HCT116 (cell line): Measurements from ENCODE around the gene GRIN3A. TPM values are rescaled to one million over a fixed set of nuclear protein-coding genes. Genes with fewer than 3 reads are reported as not detected.

Experiments
- ATAC-seq: fragments of 200-7000 bp; cut with Tn5 transposase; 2 replicates; pipeline ENCODE4 v1.9.1; 2020; ENCODE audit warnings: mild to moderate bottlenecking, moderate library complexity
- BruUV-seq: library from RNA; stranded (reverse); fragments of 400-500 nt; replicated peaks from 2 replicates; lab custom pipeline; 2021; lab: Mats Ljungman, UMichigan
- CTCF ChIA-PET: fragments of 300-600 bp; sonication (Branson Sonifier 250); formaldehyde crosslinking; loops from one replicate; lab custom pipeline; 2021; ENCODE audit warnings: antibody characterized with exemption; lab: Charles Lee
- POLR2A ChIA-PET: fragments of 300-600, 350-600 bp; sonication (Branson Sonifier 250); formaldehyde crosslinking; loops from one replicate; lab custom pipeline; 2021; ENCODE audit warnings: antibody characterized with exemption; lab: Charles Lee
- RAD21 ChIA-PET, 2 experiments: fragments of 300-600 bp; sonication (Branson Sonifier 250); formaldehyde crosslinking; loops; one replicate each; lab custom pipeline; 2023; ENCODE audit warnings: low total read pairs in 2 of 2; ENCODE audit not compliant: uncharacterized antibody in 2 of 2, unreplicated experiment in 2 of 2, low non-redundant PET in 1 of 2; lab: Charles Lee
- DNase-seq: peaks from one replicate; pipeline ENCODE4 v3.0.0-alpha.2; 2010; ENCODE audit warnings: low read depth, low spot score
- H2AFZ ChIP-seq: fragments of 200-600 bp; shearing (Covaris generic), sonication (generic); 2 replicates; pipeline ENCODE4 v1.6.1; 2017; ENCODE audit warnings: low read depth, mixed run types, mixed read lengths, antibody characterized with exemption, low read length; ENCODE audit not compliant: poor library complexity, severe bottlenecking
- H3K27ac ChIP-seq: 2 replicates; pipeline ENCODE4 v1.5.1; 2012; ENCODE audit warnings: low read depth, low read length
- H3K27me3 ChIP-seq: fragments of 200-600 bp; sonication (generic); 2 replicates; pipeline ENCODE4 v1.6.1; 2016; ENCODE audit warnings: mixed run types, low read length, mixed read lengths; ENCODE audit not compliant: insufficient read depth
- H3K36me3 ChIP-seq, 2 experiments: fragments of 200-500 bp in 1 of 2; fragments of 200-600 bp in 1 of 2; sonication (Bioruptor generic) in 1 of 2; sonication (generic) in 1 of 2; 2 replicates each; pipeline versions ENCODE4 v1.5.1 to v1.6.1; 2014 to 2016; ENCODE audit warnings: low read length in 2 of 2, inconsistent platforms in 1 of 2, mixed read lengths in 1 of 2, mixed run types in 1 of 2; ENCODE audit not compliant: insufficient read depth in 2 of 2, control insufficient read depth in 1 of 2
- H3K4me1 ChIP-seq, 2 experiments: fragments of 200-600 bp in 1 of 2; sonication (generic) in 1 of 2; 2 replicates each; pipeline versions ENCODE4 v1.5.1 to v1.6.1; 2012 to 2017; ENCODE audit warnings: low read length in 2 of 2, inconsistent platforms in 1 of 2, mild to moderate bottlenecking in 1 of 2, mixed read lengths in 1 of 2, mixed run types in 1 of 2, moderate library complexity in 1 of 2; ENCODE audit not compliant: insufficient read depth in 2 of 2, control insufficient read depth in 1 of 2
- H3K4me2 ChIP-seq: fragments of 200-600 bp; sonication (generic); 2 replicates; pipeline ENCODE4 v1.6.1; 2017; ENCODE audit warnings: mixed run types, low read length, mixed read lengths
- H3K4me3 ChIP-seq, 2 experiments: fragments of 200-600 bp in 1 of 2; sonication (generic) in 1 of 2; replicated peaks in 1 of 2; 2 replicates each; pipeline ENCODE4 v1.5.1; 2011 to 2016; ENCODE audit warnings: low read length in 2 of 2, control low read depth in 1 of 2, low read depth in 1 of 2, mild to moderate bottlenecking in 1 of 2, mixed read lengths in 1 of 2, mixed run types in 1 of 2
- H3K79me2 ChIP-seq: fragments of 200-600 bp; sonication (generic); 2 replicates; pipeline ENCODE4 v1.6.1; 2017; ENCODE audit warnings: mild to moderate bottlenecking, mixed run types, low read length, moderate library complexity, mixed read lengths; ENCODE audit not compliant: insufficient read depth
- H3K9ac ChIP-seq: fragments of 200-600 bp; sonication (generic); 2 replicates; pipeline ENCODE4 v1.6.1; 2016; ENCODE audit warnings: low read length, mixed read lengths
- H3K9me2 ChIP-seq: fragments of 200-600 bp; sonication (generic), shearing (Covaris generic); 2 replicates; pipeline ENCODE4 v1.6.1; 2017; ENCODE audit warnings: mixed run types, mild to moderate bottlenecking, moderate library complexity; ENCODE audit not compliant: insufficient read depth
- H3K9me3 ChIP-seq, 2 experiments: fragments of 200-500 bp in 1 of 2; fragments of 200-600 bp in 1 of 2; sonication (Bioruptor generic) in 1 of 2; sonication (generic) in 1 of 2; 2 replicates each; pipeline ENCODE4 v1.6.1; 2014 to 2017; ENCODE audit warnings: low read length in 2 of 2, mixed read lengths in 2 of 2, inconsistent platforms in 1 of 2, low read depth in 1 of 2, mild to moderate bottlenecking in 1 of 2, mixed run types in 1 of 2, moderate library complexity in 1 of 2; ENCODE audit not compliant: control insufficient read depth in 1 of 2, insufficient read depth in 1 of 2
- H4K20me1 ChIP-seq: fragments of 200-600 bp; sonication (generic), shearing (Covaris generic); 2 replicates; pipeline ENCODE4 v1.6.1; 2017; ENCODE audit warnings: mixed run types, mild to moderate bottlenecking, moderate library complexity; ENCODE audit not compliant: insufficient read depth
- CBX3 ChIP-seq: IDR thresholded peaks from 2 replicates; pipeline ENCODE4 v1.6.1; 2012; ENCODE audit warnings: low read depth
- CEBPB ChIP-seq: IDR thresholded peaks from 2 replicates; pipeline ENCODE4 v1.6.1; 2012; ENCODE audit warnings: low read depth
- EGR1 ChIP-seq: IDR thresholded peaks from 2 replicates; pipeline ENCODE4 v1.6.1; 2012; ENCODE audit warnings: low read depth
- ELF1 ChIP-seq: IDR thresholded peaks from 2 replicates; pipeline ENCODE4 v1.6.1; 2012; ENCODE audit warnings: low read depth, borderline replicate concordance
- EZH2phosphoT487 ChIP-seq: fragments of 200-600 bp; IDR thresholded peaks from 2 replicates; pipeline ENCODE4 v1.6.1; 2018; ENCODE audit warnings: antibody characterized with exemption, borderline replicate concordance
- FOSL1 ChIP-seq: IDR thresholded peaks from 2 replicates; pipeline ENCODE4 v1.6.1; 2012; ENCODE audit warnings: low read depth
- JUND ChIP-seq: IDR thresholded peaks from 2 replicates; pipeline ENCODE4 v1.6.1; 2012
- POLR2A ChIP-seq: IDR thresholded peaks from 2 replicates; pipeline ENCODE4 v1.7.0; 2011; ENCODE audit warnings: borderline replicate concordance; ENCODE audit not compliant: insufficient read depth, insufficient read length; ENCODE audit errors: extremely low read depth
- RAD21 ChIP-seq: IDR thresholded peaks from 2 replicates; pipeline ENCODE4 v1.6.1; 2012; ENCODE audit warnings: low read depth, mild to moderate bottlenecking
- REST ChIP-seq: IDR thresholded peaks from 2 replicates; pipeline ENCODE4 v1.6.1; 2012; ENCODE audit warnings: low read depth
- SIN3A ChIP-seq: IDR thresholded peaks from 2 replicates; pipeline ENCODE4 v1.6.1; 2012; ENCODE audit warnings: low read depth
- SRF ChIP-seq: IDR thresholded peaks from 2 replicates; pipeline ENCODE4 v1.6.1; 2012; ENCODE audit warnings: low read depth
- YY1 ChIP-seq: IDR thresholded peaks from 2 replicates; pipeline ENCODE4 v1.6.1; 2011; ENCODE audit warnings: low read length, low read depth, moderate library complexity, mild to moderate bottlenecking; ENCODE audit not compliant: insufficient replicate concordance; ENCODE audit errors: extremely low read depth
- ZFX ChIP-seq: fragments of 450-650 bp; IDR thresholded peaks from 2 replicates; pipeline ENCODE4 v1.6.1; 2017
- intact Hi-C: fragments of 100-400 bp; cut with micrococcal nuclease; formaldehyde crosslinking; loops from 2 replicates; pipeline ENCODE4 v1.10.0; 2022
- total RNA-seq: library from RNA; stranded (reverse); gene quantifications from one replicate; pipeline ENCODE4 v1.2.1, GENCODE V29; 2021; ENCODE audit not compliant: unreplicated experiment
- TF ChIP-seq, protein P1 (sequence below): IDR thresholded peaks from 2 replicates; pipeline ENCODE4 v1.6.1; 2012
- TF ChIP-seq, protein P2 (sequence below): IDR thresholded peaks from 2 replicates; pipeline ENCODE4 v1.6.1; 2012
- TF ChIP-seq, protein P3 (sequence below), 3 experiments: fragments of 200-600 bp in 1 of 3; sonication (generic) in 1 of 3; IDR thresholded peaks in 2 of 3; conservative IDR thresholded peaks in 1 of 3; 2 replicates each; pipeline ENCODE4 v1.5.1; 2012 to 2017; ENCODE audit warnings: low read depth in 2 of 3, low read length in 2 of 3, antibody characterized with exemption in 1 of 3, borderline replicate concordance in 1 of 3, control low read depth in 1 of 3, mild to moderate bottlenecking in 1 of 3, mixed read lengths in 1 of 3, mixed run types in 1 of 3, moderate library complexity in 1 of 3; ENCODE audit not compliant: insufficient read depth in 1 of 3

GRIN3A gene
- total RNA-seq, 1 experiment from 2014 or later: not detected

DNA sequence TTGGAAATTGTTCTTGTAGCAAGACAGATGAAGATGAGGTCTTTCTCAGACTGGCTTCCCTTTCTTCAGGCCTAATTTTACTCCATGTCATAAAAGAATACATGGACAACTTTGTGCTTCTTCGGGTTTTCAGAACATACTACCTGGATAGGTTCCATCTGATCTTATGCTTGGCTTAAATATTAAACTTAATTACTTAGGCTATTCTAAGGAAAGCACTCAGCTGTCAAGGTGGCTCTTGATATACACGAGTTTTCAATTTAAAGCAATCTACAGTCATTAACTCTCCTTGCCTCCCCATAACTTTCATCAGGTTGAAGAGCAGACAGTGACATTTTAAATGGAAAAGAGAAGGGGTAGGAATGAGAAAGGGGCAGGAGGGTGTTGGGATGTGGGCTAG lies 134.2 kb downstream of the GRIN3A start:
- H3K79me2 ChIP-seq: no peaks in the 10 kb centered on the region
- ChIA-PET POLR2A (no interaction called here), CTCF (no interaction called here), RAD21 (no interaction called here)
- H3K4me3 ChIP-seq: no peak overlapping the region
- no peak overlapping the region for H2AFZ ChIP-seq
- TF ChIP-seq CBX3: no peak
- no peak for TF ChIP-seq EZH2phosphoT487
- no peak for TF ChIP-seq CEBPB
- no peak for TF ChIP-seq ZFX
- TF ChIP-seq, protein P1, sequence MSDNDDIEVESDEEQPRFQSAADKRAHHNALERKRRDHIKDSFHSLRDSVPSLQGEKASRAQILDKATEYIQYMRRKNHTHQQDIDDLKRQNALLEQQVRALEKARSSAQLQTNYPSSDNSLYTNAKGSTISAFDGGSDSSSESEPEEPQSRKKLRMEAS: no peak
- TF ChIP-seq EGR1: no peak
- no peak for TF ChIP-seq POLR2A
- TF ChIP-seq, protein P2, sequence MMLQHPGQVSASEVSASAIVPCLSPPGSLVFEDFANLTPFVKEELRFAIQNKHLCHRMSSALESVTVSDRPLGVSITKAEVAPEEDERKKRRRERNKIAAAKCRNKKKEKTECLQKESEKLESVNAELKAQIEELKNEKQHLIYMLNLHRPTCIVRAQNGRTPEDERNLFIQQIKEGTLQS: no peak
- TF ChIP-seq SRF: no peak
- TF ChIP-seq YY1: no peak
- TF ChIP-seq FOSL1: no peak
- TF ChIP-seq RAD21: no peak
- TF ChIP-seq, protein P3, sequence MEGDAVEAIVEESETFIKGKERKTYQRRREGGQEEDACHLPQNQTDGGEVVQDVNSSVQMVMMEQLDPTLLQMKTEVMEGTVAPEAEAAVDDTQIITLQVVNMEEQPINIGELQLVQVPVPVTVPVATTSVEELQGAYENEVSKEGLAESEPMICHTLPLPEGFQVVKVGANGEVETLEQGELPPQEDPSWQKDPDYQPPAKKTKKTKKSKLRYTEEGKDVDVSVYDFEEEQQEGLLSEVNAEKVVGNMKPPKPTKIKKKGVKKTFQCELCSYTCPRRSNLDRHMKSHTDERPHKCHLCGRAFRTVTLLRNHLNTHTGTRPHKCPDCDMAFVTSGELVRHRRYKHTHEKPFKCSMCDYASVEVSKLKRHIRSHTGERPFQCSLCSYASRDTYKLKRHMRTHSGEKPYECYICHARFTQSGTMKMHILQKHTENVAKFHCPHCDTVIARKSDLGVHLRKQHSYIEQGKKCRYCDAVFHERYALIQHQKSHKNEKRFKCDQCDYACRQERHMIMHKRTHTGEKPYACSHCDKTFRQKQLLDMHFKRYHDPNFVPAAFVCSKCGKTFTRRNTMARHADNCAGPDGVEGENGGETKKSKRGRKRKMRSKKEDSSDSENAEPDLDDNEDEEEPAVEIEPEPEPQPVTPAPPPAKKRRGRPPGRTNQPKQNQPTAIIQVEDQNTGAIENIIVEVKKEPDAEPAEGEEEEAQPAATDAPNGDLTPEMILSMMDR (IDR thresholded peaks at IDR 0.05 in 2 of 3, conservative IDR thresholded peaks at IDR 0.05 in 1 of 3; ENCODE audit: borderline replicate concordance in 1 of 3, insufficient read depth in 1 of 3, low read depth in 2 of 3, low read length in 2 of 3): no peak
- TF ChIP-seq JUND: no peak
- no peak for TF ChIP-seq REST
- no peak for TF ChIP-seq ELF1
- no peak for TF ChIP-seq SIN3A
- intact Hi-C loops: loop anchor here (5.0 kb wide), 2 partner anchors 103 to 123 kb away; no protein-coding TSS in a partner anchor
- ATAC-seq (no peak), DNase-seq (no peak)
- H3K4me1 ChIP-seq: no peaks in the 10 kb centered on the region
- no peaks in the 10 kb centered on the region for H3K36me3 ChIP-seq
- H3K27ac ChIP-seq: no peak overlapping the region
- H3K9ac ChIP-seq: no peak overlapping the region
- H3K4me2 ChIP-seq: no peak overlapping the region
- no peaks in the 10 kb centered on the region for H3K9me3 ChIP-seq
- BruUV-seq: no TSS peak
- peaks cover 47% of the 10 kb centered on the region for H3K27me3 ChIP-seq
- no peaks in the 10 kb centered on the region for H4K20me1 ChIP-seq
- H3K9me2 ChIP-seq: no peaks in the 10 kb centered on the region
